ENCODE measurements around the gene XKR3.

The XKR3 gene

GRCh38 chr22:16827506-16827905, 2.3 kb upstream of the XKR3 start:
- in situ Hi-C loops (cut with MboI; ENCODE audit: low sequenced_read_pairs, unreplicated experiment): no loop called here
- no peak for TF ChIP-seq CTCF (IDR thresholded peaks at IDR 0.05; ENCODE audit: borderline replicate concordance, control extremely low read depth, extremely low read depth, insufficient read depth, missing control alignments)
- no peak for DNase-seq (ENCODE audit: low spot score)

GRCh38 chr22:16819249-16819648, 6.0 kb downstream of the XKR3 start:
- in situ Hi-C loops (cut with MboI; ENCODE audit: low sequenced_read_pairs, unreplicated experiment): no loop called here
- DNase-seq (ENCODE audit: low spot score): no peak

GRCh38 chr22:16818538-16818937, 6.7 kb downstream of the XKR3 start:
- no peak for TF ChIP-seq CTCF (IDR thresholded peaks at IDR 0.05; ENCODE audit: borderline replicate concordance, control extremely low read depth, extremely low read depth, insufficient read depth, missing control alignments)
- in situ Hi-C loops (cut with MboI; ENCODE audit: low sequenced_read_pairs, unreplicated experiment): no loop called here
- DNase-seq (ENCODE audit: low spot score): no peak

More at GRCh38 chr22:16819249-16819648, 6.0 kb downstream of the XKR3 start:
- TF ChIP-seq CTCF (IDR thresholded peaks at IDR 0.05; ENCODE audit: borderline replicate concordance, control extremely low read depth, extremely low read depth, insufficient read depth, missing control alignments): no peak

DNA sequence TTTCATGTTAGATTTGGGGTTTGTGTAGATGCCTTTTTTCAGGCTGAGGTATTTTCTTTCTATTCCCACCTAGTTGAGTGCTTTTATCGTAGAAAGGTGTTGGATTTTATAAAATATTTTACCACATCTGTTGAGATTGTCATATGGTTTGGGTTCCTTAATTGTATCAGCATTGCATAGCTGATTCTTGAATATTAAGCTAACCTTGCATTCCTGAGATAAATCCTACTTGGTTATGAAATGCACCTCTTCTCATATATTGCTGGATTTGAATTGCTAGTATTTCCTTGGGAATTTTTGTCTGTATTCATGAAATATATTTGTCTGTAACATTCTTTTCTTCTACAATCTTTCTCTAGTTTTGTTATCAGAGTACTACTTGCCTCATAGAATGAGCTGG, 10.1 kb downstream of the XKR3 start:
- no peak for TF ChIP-seq CTCF (IDR thresholded peaks at IDR 0.05; ENCODE audit: borderline replicate concordance, control extremely low read depth, extremely low read depth, insufficient read depth, missing control alignments)
- in situ Hi-C loops (cut with MboI; ENCODE audit: low sequenced_read_pairs, unreplicated experiment): no loop called here
- DNase-seq (ENCODE audit: low spot score): no peak

DNA sequence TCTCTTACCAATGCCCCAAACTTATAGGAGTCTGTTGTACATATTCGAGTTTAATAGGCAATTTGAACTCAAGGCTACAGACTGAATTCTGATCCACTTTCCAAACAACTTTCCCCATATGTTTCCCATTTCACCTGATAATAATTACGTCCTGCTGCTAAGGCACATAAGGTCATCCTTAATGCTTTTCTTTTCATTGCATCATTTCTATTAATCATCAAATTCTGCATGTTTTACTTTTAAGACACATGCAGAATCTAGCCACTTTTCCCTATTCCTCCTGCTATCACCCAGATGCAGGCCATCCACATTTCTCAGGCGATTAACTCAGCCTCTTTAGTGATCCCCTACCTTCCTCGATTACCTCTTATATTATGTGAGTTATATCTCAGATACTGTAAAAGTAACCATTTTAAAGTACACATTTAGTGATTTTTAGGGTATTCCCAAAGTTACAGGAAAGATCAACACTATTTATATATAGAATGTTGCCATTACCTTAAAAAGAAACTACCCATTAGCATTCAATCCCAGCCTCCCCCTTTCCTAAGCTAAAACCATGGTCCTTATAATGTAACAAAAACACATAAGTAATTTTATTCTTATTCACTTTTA, 14.9 kb downstream of the XKR3 start:
- in situ Hi-C loops (cut with MboI; ENCODE audit: low sequenced_read_pairs, unreplicated experiment): no loop called here
- no peak for TF ChIP-seq CTCF (IDR thresholded peaks at IDR 0.05; ENCODE audit: borderline replicate concordance, control extremely low read depth, extremely low read depth, insufficient read depth, missing control alignments)
- no peak for DNase-seq (ENCODE audit: low spot score)

- in situ Hi-C loops (cut with MboI; ENCODE audit: low sequenced_read_pairs, unreplicated experiment): no loop called here
- no peak for DNase-seq (ENCODE audit: low spot score)
- no peak for TF ChIP-seq CTCF (IDR thresholded peaks at IDR 0.05; ENCODE audit: borderline replicate concordance, control extremely low read depth, extremely low read depth, insufficient read depth, missing control alignments)
These were observed 16.5 kb downstream of the XKR3 start for GRCh38 chr22:16808744-16809143.

All from GM13976 (cell line).